Thymus (tissue), 11 donors: ENCODE data around the gene CHST11. TPM values are rescaled to one million over a fixed set of nuclear protein-coding genes. Genes with fewer than 3 reads are reported as not detected.

Source experiments
- DNase-seq, 9 donors: peaks; one replicate each; pipeline ENCODE4 v3.0.0-alpha.2; 2013; ENCODE audit warnings: low spot score in 9 of 9, low read depth in 6 of 9, missing footprints in 1 of 9
- H3K27ac ChIP-seq, 2 donors: one replicate each; pipeline ENCODE4 v1.5.1; 2013; ENCODE audit warnings: control low read depth in 1 of 2, low read depth in 1 of 2, low read length in 1 of 2, mild to moderate bottlenecking in 1 of 2, moderate library complexity in 1 of 2
- H3K27me3 ChIP-seq, 2 donors: one replicate each; pipeline ENCODE4 v1.5.1; 2013; ENCODE audit warnings: low read length in 1 of 2; ENCODE audit not compliant: control insufficient read depth in 2 of 2, insufficient read depth in 1 of 2
- H3K36me3 ChIP-seq, 2 donors: one replicate each; pipeline ENCODE4 v1.5.1; 2013; ENCODE audit warnings: low read length in 1 of 2, mild to moderate bottlenecking in 1 of 2, moderate library complexity in 1 of 2; ENCODE audit not compliant: control insufficient read depth in 2 of 2, insufficient read depth in 2 of 2
- H3K4me1 ChIP-seq, 2 donors: one replicate each; pipeline ENCODE4 v1.5.1; 2013; ENCODE audit warnings: low read length in 2 of 2; ENCODE audit not compliant: control insufficient read depth in 2 of 2, insufficient read depth in 2 of 2
- H3K4me3 ChIP-seq, 2 donors: one replicate each; pipeline ENCODE4 v1.5.1; 2013; ENCODE audit warnings: low read length in 2 of 2, control low read depth in 1 of 2, mild to moderate bottlenecking in 1 of 2
- H3K9me3 ChIP-seq, 2 donors: one replicate each; pipeline ENCODE4 v1.5.1; 2013; ENCODE audit warnings: low read length in 1 of 2, mild to moderate bottlenecking in 1 of 2; ENCODE audit not compliant: control insufficient read depth in 2 of 2, insufficient read depth in 1 of 2
- WGBS: extraction: QIAGEN DNeasy Blood & Tissue Kit; methylation state at CpG from one replicate; pipeline ENCODE4 v1.1.7; 2013; 5-methylcytosine and 5-hydroxymethylcytosine counted together
- polyA plus RNA-seq: library from polyadenylated mRNA; stranded (reverse); fragments of 200-250 nt; gene quantifications from one replicate; pipeline ENCODE4 v1.2.3, GENCODE V29; 2013
- total RNA-seq: library from RNA; stranded (reverse); fragments of 120-200 nt; gene quantifications from one replicate; pipeline ENCODE4 v1.2.4, GENCODE V29; 2013
- donor health status: healthy.

CHST11 gene
- total and polyA plus RNA-seq, 2 donors, result 6.7 to 21.0 TPM

DNA sequence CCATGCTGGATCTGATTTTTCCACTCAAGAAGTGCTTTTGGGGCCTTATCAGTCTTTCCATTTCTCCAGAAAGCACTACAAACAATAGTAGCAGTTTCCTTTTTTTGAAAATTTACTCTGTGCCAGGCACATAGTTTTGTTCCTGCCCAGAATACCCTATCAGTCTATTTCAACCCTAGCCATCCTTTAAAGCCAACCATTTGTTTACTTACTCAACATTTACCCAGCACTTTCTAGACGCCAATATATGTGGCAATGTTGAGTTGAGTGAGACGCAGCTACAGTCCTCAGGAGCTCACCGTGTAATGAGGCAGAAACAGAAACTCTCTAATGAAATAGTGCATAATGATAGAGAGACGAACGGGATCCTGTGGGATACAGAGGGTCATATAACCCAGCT lies 32.9 kb upstream of the CHST11 start:
- no peak overlapping the region for H3K4me3 ChIP-seq
- H3K27me3 ChIP-seq, result no peaks in the 10 kb centered on the region
- peaks cover 0 to 7% of the 10 kb centered on the region in 2 donors for H3K4me1 ChIP-seq
- H3K9me3 ChIP-seq, result peaks cover 0 to 3% of the 10 kb centered on the region in 2 donors
- DNase-seq, result no peak
- no peaks in the 10 kb centered on the region for H3K36me3 ChIP-seq
- 93% methylated on average over 5 of the region's 5 CpGs for WGBS
- H3K27ac ChIP-seq, result no peak overlapping the region

DNA sequence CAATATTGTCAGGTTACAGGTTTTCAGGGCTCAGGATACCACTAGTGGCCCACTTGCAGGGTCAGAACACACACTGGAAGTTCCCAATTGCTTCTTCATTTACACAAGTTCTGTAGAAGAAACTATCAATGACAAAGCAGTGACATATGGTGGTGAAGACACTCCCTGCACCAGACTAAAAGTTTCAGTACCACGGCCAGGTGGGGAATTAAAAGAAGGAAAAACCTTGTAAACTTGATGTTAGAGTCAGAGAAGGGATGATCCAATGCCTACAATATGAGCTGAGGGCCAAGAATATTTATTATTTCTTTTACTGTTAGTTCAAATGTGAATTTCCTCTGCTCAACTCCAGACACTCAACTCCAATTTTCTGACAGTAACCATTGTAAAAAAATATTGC lies 31.8 kb upstream of the CHST11 start:
- H3K4me1 ChIP-seq, result peaks cover 0 to 7% of the 10 kb centered on the region in 2 donors
- no peak overlapping the region for H3K4me3 ChIP-seq
- no peaks in the 10 kb centered on the region for H3K27me3 ChIP-seq
- 92% methylated on average over 1 of the region's 1 CpG for WGBS
- H3K27ac ChIP-seq, result no peak overlapping the region
- peaks cover 0 to 3% of the 10 kb centered on the region in 2 donors for H3K9me3 ChIP-seq
- H3K36me3 ChIP-seq, result no peaks in the 10 kb centered on the region
- DNase-seq, result no peak

DNA sequence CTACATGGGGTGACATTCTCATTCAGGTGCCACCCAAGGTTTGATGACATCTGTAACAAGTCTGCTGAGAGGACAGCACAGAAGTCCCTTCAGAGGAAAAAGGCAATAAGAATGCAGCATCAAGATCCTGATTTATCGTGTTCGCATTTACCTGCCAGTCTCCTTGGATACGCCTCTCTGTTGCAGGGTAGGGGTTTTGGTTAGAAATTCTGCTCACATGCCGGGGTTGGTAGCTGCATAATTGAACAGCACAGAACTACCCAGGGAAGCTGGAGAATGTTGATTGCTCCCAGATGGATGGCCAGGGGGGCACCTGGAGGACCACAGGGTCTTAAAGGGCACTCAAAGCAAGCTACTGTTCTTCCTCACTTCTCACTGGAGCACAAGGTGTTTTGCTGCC lies 31.1 kb upstream of the CHST11 start:
- H3K36me3 ChIP-seq, result no peaks in the 10 kb centered on the region
- DNase-seq, result no peak
- no peaks in the 10 kb centered on the region for H3K27me3 ChIP-seq
- 97% methylated on average over 4 of the region's 4 CpGs for WGBS
- H3K4me3 ChIP-seq, result no peak overlapping the region
- H3K27ac ChIP-seq, result no peak overlapping the region
- H3K4me1 ChIP-seq, result peaks cover 0 to 7% of the 10 kb centered on the region in 2 donors
- H3K9me3 ChIP-seq, result peaks cover 0 to 3% of the 10 kb centered on the region in 2 donors

DNA sequence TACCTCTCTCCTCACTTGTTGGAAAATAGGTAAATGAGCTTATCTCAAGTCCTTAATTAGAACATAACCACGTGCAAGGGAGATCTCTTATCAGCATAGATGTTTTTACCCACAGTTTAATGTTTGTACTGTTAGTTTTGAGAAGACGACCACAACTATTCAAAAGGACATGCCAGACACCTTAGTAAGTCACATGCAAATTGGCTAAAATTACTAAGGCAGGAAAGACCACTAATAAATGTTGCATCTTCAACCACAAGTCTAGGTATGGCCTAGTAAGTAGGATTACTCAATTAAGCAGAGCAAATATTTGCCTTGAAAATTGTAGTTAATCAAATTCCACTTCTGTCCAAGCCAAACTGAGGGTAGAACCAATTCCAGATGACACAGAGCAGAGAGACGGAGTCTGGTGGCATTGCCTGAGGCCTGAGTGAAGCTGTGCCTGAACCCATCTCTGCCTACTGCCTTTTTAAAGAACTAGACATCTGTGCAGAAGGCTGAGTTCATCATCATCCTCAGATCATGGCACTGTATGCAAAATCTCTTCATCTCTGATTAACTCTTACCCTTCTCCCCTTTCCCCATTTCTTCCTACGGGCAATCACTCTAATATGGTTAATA lies 29.7 kb upstream of the CHST11 start:
- Histone ChIP-seq H3K4me1 (peaks cover 0 to 7% of the 10 kb centered on the region in 2 donors), H3K4me3 (no peak overlapping the region), H3K9me3 (peaks cover 0 to 3% of the 10 kb centered on the region in 2 donors), H3K27ac (no peak overlapping the region), H3K27me3 (no peaks in the 10 kb centered on the region), H3K36me3 (no peaks in the 10 kb centered on the region)
- 89% methylated on average over 4 of the region's 4 CpGs for WGBS
- DNase-seq, result no peak

DNA sequence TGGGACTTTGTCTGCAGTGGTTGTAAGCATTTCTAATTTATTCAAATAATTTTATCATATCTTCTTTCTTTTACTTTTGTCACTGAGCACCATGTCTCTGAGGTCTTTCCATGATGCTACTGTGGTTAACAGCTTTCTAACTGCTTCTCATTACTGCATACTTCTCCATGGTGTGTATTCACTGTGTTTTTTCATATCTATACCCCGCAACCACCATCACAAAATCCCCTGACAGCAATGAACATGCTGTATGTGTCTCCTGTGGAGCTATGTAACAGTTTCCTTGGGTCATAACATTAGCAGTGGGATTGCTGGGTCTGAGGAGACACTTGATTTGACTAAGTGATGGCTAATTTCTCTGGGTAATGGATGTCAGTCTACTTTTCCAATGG lies 29.2 kb upstream of the CHST11 start:
- Histone ChIP-seq H3K4me3 (no peak overlapping the region), H3K27ac (no peak overlapping the region), H3K36me3 (no peaks in the 10 kb centered on the region), H3K4me1 (peaks cover 0 to 7% of the 10 kb centered on the region in 2 donors), H3K9me3 (peaks cover 0 to 3% of the 10 kb centered on the region in 2 donors), H3K27me3 (no peaks in the 10 kb centered on the region)
- no peak for DNase-seq
- 98% methylated on average over 1 of the region's 1 CpG for WGBS

DNA sequence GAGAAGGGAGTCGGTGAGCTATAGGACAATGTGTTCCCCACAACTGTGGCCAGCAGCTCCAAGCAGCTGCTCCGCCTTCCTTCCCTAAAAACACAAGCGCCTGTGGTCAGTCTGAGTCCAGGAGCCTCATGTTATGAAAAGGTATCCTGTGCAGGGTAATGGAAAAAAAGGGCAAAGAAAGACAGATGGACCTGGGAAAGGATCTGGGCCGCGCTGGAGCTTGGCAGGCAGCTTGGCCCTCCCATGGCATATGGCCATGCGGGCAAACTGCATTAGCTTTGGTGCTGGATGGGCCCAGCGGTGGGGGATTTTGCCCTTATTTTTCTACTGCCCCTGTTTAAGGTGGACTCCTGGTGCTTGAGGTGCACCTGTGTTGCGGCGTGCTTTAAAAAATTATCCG lies 23.7 kb upstream of the CHST11 start:
- H3K9me3 ChIP-seq, result peaks cover 0 to 1% of the 10 kb centered on the region in 2 donors
- DNase-seq, result no peak
- 97% methylated on average over 10 of the region's 10 CpGs for WGBS
- H3K36me3 ChIP-seq, result no peaks in the 10 kb centered on the region
- no peaks in the 10 kb centered on the region for H3K4me1 ChIP-seq
- H3K4me3 ChIP-seq, result no peak overlapping the region
- no peaks in the 10 kb centered on the region for H3K27me3 ChIP-seq
- H3K27ac ChIP-seq, result no peak overlapping the region

DNA sequence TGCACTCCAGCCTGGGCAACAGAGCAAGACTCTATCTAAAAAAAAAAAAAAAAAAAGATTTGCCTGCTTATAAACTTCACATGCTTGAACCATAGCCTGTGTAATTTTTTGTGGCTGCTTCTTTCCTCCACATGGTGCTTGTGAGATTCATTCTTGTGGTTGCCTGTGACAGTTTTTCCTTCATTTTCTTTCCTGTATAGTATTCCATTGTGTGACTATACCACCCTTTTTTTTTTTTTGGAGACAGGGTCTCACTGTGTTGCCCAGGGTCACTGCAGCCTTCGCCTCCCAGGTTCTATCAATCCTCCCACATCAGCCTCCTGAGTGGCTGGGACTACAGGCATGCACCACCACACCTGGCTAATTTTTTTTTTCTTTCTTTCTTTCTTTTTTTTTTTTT lies 22.6 kb upstream of the CHST11 start:
- Histone ChIP-seq H3K27ac (no peak overlapping the region), H3K27me3 (no peaks in the 10 kb centered on the region), H3K4me3 (no peak overlapping the region), H3K36me3 (no peaks in the 10 kb centered on the region), H3K4me1 (no peaks in the 10 kb centered on the region), H3K9me3 (no peaks in the 10 kb centered on the region)
- DNase-seq, result no peak
- 98% methylated on average over 1 of the region's 1 CpG for WGBS

DNA sequence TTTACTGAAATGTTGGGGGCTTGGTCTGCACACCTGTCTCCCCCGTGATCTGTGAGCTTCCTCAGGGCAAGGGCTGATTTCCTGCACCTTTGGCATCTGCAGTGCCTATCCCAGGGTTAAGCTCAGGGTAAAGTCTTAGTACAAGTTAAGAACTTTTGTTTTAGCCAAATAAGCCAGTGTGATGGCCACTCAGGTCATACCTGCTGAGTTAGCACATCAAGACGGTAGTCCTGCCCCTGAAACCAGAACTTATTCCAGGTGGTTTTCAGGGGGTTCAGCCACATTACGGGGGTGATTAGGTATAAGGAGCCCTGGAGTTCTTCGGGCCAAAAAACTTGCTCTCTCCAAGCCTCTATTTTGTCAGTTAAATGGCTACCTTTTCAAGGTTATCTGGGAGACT lies 21.6 kb upstream of the CHST11 start:
- no peaks in the 10 kb centered on the region for H3K4me1 ChIP-seq
- 70% methylated on average over 4 of the region's 4 CpGs for WGBS

DNA sequence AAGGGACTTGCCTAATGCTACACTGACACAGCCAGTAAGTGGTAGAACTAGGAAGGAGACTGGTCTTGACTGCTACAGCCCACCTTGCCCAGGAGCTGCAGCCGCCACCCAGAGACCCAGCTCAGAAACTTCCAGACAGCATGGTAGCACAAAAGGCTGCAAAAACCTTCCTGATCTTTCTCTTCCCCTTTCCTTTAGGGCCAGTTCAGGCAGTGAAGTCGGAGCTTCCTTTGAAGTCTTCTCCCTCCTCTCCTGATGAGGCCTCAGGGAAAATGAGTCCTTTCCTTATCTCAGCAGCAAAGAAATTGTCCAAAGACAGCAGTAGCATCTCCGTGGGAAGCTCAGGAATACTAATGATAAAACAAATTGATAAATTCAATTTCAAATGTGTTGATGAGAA lies 21.0 kb upstream of the CHST11 start:
- no peaks in the 10 kb centered on the region for H3K9me3 ChIP-seq
- H3K27ac ChIP-seq, result no peak overlapping the region
- no peaks in the 10 kb centered on the region for H3K36me3 ChIP-seq
- 96% methylated on average over 3 of the region's 3 CpGs for WGBS
- no peak overlapping the region for H3K4me3 ChIP-seq
- no peaks in the 10 kb centered on the region for H3K27me3 ChIP-seq
- DNase-seq, result no peak
- H3K4me1 ChIP-seq, result no peaks in the 10 kb centered on the region

More for the DNA sequence above, 21.6 kb upstream of the CHST11 start:
- Histone ChIP-seq H3K9me3 (no peaks in the 10 kb centered on the region), H3K36me3 (no peaks in the 10 kb centered on the region), H3K27me3 (no peaks in the 10 kb centered on the region), H3K4me3 (no peak overlapping the region), H3K27ac (no peak overlapping the region)
- no peak for DNase-seq
